GM21723 (cell line): ENCODE measurements around the gene URGCP.
"Not testable (repeated sequence)": the region's sequence is repeated elsewhere in the genome, so short reads cannot be mapped to it uniquely, and the experiment has no call there.

ENCODE experiments used
- ATAC-seq: cut with Tn5 transposase; IDR thresholded peaks from one replicate; pipeline ENCODE4 v1.9.1; 2021; ENCODE audit warnings: mild to moderate bottlenecking, moderate library complexity; ENCODE audit not compliant: unreplicated experiment

Gene URGCP

DNA sequence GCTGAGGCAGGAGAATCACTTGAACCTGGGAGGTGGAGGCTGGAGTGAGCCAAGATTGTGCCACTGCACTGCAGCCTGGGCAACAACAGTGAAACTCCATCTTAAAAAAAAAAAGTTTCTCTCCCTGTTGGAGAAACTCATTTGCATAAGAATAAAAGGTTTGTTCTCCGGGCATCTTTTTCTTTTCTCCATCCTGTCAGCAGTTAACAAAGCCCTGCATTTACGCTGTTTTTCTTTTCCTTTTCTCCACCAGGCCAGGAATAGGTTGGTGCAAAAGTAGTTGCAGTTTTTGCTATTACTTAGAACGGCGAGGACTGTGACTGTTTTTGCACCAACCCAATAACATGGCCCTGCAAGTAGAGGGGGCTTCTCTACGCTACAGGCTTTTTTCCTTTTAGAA, 9.5 kb upstream of the URGCP start:
- no peak for ATAC-seq

- ATAC-seq: no peak
These were observed 8.4 kb upstream of the URGCP start for GRCh38 chr7:43914795-43915194.

- peak; percentile 47 for ATAC-seq
These were observed 453 bp downstream of the URGCP start for GRCh38 chr7:43905956-43906330.

DNA sequence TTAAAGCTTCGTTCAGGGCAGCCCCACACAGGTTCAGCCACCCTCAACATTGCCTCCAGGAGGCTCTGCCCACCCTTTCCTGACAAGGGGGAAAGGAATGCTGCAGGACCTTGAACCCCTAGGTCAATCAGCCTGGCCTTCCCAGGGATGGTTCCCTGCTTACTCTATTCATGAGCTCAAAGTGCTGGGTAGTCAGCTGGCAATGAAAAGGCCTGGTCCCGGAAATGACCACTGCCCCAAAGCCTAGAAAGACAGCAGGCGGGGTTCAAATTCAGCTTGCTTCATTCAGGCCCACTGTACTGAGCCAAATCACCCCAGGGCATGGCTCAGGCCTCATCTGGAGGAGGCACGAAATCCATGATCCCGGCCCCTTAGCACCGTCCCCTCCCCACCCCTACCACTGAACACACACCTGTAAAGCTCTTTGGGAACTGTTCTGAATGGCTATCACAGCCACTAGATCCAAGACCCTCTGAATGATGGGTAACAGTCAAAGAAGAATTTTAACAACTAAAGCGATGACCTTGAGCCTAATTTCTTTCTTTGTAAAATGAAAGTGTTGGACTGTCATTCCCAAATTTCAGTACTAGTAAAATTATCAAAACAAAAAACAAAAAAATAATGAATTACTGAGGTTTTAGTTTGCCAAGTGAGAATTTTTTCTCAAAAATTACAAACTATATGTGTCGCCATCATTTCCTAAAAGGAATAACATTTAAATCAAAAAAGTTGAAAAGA, 1.0 kb downstream of the URGCP start:
- ATAC-seq: no peak

- no peak for ATAC-seq
These were observed 1.7 kb downstream of the URGCP start for GRCh38 chr7:43904533-43905208.

- no peak for ATAC-seq
These were observed 3.8 kb downstream of the URGCP start for GRCh38 chr7:43902542-43903054.

DNA sequence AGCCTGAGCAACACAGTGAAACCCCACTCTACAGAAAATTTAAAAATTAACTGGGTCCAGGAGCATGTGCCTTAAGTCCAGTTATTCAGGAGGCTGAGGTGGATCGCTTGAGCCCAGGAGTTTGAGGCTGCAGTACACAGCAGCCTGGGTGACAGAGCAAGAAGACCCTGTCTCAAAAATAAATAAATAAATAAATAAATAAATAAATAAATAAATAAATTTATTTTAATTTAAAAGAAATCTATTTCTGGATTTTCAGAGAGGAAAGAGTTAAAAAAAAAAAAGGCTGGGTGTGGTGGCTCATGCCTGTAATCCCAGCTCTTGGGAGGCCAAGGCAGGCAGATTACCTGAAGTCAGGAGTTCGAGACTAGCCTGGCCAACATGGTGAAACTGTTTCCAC, 7.8 kb downstream of the URGCP start:
- not testable (repeated sequence) for ATAC-seq

DNA sequence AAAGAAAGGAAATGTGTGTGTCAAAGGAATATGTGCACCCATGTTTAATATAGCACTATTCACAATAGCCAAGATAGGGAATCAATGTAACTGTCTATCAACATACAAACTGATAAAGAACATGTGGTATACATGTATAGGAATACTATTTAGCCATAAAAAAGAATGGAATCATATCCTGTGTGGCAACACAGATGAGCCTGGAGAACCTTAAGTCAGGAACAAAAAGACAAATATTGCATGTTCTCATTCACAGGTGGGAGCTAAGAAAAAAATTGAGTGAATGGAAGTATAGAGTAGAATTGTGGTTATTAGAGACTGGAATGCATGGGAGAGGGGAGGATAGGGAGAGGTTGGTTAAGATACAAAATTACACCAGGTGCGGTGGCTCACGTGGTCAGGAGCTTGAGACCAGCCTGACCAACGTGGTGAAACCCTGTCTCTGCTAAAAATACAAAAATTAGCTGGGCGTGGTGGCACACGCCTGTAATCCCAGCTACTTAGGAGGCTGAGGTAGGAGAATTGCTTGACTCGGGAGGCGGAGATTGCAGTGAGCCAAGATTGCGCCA, 10.5 kb downstream of the URGCP start:
- no peak for ATAC-seq

DNA sequence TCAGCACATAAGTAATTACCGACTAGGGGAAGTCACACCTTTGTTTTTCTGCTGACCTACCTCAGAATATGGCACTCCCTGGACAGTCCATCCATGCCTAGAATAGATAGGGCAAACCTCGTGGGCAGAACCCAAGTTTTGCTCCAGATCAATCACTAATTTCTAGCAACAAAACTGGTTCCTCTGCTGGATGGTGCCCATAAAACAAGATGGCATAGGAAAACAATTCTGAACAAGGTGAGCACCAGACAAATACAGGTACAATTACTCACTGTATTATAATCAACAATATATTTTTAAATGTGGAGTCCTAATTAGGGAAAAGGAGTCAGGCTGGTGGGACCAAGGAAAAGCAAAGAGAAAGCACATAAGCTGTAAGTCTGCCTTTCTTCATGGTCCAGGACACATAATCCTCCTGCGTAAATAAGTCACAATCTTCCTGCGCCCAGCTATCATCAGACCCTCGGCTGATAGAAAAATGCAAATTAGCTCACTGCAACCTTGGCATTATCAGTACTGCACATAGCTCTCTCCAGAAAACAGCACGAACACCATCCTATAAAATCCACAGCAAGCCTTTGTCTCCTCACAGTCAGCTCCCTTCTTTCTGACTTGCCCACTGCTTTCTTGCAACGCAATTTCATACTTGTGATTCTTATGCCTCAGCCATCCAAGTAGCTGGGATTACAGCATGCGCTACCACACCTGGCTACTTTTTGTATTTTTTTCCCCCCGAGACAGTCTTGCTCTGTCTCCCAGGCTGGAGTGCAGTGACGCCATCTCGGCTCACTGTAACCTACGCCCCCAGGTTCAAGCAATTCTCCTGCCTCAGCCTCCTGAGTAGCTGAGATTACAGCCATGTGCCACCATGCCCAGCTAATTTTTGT, 15.1 kb downstream of the URGCP start:
- no peak for ATAC-seq

- no peak for ATAC-seq
These were observed 15.9 kb downstream of the URGCP start for GRCh38 chr7:43890468-43890867.

DNA sequence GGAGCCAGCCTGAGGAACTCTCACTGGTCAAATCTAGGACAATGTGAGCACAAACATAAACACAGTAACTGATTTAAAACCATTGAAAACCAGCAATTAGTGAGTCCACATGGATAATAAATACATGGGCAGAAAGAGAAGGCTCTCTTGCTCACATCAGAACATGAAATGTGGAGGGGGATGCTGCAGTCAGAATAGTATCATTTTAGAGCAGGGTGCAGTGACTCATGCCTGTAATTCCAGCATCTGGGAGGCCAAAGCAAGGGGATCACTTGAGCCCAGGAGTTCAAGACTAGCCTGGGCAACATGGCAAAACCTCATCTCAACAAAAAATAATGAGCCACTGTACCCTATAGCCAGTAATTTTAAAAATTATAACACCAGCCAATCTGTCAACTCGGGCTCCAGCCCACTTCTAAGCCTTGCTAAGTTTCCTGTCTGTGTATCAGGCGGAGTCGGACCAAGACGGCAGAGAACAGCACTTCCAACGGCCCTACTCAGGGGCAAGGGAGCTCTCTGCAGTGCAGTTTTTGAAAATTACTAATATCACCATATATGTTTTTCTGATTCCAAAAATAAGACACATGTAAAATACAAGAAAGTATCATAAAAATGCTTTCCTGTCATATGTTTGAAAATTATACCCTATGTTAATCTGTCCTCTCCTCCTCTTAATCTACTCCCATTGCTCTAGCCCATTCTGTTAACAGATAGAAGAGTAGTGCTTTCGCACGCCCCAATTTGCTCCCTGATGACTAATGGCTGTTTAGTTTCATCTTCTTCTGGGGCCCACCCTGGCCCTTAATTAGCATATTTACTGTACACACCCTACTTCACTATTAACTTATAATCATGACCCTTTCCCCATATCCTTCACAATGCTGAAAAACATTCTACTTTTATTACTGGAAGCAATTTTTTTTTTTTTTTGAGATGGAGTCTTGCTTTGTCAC, 17.1 kb downstream of the URGCP start:
- no peak for ATAC-seq

DNA sequence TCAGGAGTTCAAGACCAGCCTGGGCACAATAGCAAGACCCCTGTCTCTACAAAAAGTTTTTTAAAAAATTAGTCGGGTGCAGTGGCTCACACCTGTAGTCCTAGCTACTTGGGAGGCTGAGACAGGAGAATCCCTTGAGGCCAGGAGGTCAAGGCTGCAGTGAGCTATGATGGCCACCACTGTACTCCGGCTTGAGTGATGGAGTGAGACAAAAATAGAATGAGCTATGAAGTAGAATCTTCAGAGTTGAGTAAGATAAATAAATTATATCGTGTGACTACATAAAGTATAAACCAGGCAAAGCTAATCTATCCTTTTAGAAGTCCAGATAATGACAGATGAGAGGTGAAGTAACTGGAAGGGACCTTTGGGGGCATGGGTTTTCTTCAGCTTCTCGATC, 21.8 kb downstream of the URGCP start:
- no peak for ATAC-seq

GRCh38 chr7:43884209-43884608, 22.2 kb downstream of the URGCP start:
- no peak for ATAC-seq

DNA sequence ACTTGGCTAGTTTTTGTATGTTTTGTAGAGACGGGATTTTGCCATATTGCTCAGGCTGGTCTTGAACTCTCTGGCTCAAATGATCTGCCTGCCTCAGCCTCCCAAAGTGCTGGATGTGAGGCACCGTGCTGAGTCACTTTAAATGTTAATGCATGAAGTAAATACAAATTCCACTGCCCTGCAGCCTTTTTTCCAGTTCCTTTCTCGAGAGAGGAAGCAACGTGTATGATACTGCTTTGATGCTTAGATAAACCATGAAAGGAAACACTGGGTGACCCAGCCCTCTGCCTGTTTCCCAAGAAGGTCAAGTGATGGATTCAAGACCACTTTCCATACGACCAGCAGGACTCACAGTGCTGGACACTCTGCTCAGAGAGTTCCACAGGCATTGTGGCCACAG, 25.8 kb downstream of the URGCP start:
- ATAC-seq: no peak

DNA sequence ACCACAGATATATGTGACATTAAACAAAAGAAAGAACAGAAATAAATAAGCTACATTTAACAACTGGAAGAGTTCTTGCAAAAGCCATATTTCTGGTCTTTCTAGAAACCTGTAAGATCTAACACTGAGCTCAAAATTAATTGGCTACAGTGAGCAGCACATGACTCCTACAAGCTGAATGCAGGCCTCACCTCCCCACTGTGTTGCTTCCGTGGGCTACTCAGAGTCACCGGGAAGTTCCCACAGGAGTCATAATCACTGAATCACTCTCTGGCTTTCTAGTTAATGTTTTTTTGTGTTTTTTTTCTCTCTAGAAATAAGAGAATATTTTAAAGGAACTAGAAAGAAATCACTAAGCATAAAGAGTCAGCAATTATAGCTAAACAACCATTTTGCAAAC, 26.9 kb downstream of the URGCP start:
- ATAC-seq: no peak

DNA sequence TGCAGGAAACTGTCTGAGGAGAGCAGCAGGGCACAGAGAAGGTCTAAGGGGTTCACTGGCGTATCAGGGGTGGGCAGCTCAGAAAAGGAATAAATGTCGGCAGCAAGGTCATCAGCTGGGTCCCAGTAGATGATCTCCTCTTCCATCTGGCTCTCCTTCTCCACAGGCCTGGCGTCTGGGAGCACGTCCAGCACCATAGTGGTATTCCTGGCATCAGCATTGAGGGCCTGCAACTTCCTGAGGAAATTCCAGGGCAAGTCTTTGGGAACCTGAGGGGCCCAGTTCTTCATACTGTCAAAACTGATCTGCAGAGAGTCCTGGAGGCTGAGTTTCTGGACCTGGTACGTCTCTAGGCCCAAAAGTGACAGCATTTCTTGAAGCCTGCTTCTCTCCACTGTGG, 27.5 kb downstream of the URGCP start:
- ATAC-seq: no peak

DNA sequence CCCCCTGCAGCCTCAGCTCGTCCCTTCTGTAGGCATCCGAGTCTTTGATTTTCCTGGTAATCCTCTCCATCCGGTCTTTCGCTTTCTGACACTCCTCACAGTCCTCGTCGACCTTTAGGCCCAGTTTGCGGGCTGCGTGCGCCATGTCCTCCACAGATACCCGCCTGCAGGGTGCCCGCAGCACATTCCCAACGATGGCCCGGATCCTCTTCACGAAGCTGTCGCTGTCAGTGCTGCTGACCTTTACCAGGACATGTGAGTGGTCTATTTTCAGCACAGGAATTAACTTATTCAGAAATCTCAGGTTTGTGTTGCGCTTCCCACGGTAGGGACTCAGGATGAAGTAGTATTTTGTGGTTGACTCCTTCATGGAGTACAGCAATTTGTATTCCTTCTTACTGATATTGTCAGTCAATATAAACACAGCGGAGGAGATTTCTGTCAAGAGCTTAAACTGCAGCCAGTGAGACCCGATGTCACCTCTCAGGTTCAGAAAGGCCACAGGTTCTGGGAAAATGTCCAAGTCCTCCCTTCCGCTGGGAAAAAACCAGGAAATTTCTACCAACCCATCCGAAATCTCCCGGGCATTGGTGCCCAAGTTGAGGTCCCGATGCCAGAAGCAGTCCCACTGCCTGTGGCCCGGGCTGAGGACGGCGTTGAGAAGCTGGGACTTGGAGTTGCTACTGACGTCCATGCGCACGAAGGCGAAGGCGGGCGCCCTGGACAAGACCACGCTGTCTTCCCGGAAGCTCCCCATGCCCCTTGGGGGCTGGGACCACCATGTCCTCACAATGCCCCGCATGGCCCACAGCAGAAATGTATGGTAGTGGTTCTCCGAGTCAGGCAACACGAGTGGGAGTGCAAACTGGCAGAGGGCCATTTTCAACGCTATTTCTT, 28.2 kb downstream of the URGCP start:
- ATAC-seq: no peak

DNA sequence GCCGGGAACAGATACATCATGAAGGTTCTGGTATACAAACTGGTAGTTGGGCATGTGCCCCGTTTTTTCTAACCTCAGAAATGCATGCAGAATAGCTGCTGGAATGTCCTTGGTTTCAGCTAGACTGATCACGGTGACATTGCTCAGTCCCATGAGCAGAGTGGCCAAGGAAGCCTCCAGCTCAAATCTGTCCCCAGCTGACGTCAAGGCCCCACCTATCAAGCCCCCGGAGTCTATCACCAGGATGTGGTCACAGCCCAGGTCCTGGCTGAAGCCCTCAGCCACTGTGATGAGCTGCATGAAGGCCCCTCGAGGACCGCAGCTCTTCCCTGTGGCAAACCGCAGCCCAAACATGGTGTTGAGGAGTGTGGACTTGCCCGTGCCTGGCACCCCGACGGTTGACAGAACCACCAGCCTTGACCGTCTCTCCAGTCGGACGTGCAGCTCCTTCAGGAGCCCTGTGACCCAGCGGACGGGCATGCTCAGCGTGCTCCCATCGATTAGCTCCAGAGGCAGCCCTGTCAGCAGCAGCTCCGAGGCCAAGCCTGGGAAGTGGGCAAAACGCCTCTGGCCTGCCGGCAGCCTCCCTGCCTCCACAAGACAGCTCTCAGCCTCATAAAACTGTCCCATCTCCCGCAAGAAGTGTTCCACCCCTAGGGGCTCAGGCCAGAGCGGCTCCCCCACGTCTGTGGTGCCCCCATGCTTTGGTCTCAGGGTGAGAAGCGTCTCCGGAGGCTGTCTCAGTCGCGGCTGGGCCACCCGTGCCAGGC, 29.2 kb downstream of the URGCP start:
- no peak for ATAC-seq
